ENCODE results near the gene ETS1.

ETS1 gene

DNA sequence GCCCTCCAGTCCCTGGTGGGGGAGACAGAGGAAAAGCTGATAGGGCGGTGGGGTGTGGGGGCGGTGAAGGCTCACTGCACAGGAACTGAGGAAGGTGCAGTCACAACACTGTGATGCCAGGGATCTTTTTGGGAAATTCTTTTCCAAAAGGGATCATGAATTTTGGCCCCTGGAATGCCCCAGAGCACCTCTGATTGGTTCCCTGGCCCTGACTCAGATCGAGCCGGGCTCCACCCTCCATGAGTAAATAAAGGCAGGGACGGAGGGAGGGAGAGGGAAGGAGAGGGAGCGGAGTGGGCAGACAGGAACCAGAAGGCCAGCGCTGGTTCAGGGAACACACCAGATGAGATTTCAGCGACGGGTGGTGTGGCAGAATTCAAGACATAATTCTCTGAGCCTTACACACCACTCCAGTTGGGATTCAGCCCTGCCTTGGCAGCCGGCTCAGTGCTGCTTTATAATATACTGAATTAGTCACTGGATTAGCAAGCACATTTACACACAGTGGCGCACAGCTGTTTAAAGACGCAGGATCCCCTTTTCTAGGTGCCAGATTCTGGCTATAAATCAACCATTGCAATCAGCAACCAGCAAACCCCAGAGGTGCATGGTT lies 80.3 kb downstream of the ETS1 start:
- Histone ChIP-seq H4K20me1 (ENCODE audit: insufficient read depth, low read length) (peaks cover 100% of the 10 kb centered on the region), H3K9ac (ENCODE audit: low read length) (no peak overlapping the region), H3K9me3 (ENCODE audit: insufficient read depth, low read length) (no peaks in the 10 kb centered on the region), H3K36me3 (replicated peaks; ENCODE audit: low read depth, low read length) (peaks cover 31% of the 10 kb centered on the region), H3K79me2 (ENCODE audit: low read length) (peaks cover 95% of the 10 kb centered on the region), H3K4me1 (ENCODE audit: low read length) (no peaks in the 10 kb centered on the region), H3K4me3 (ENCODE audit: low read length) (no peak overlapping the region), H2AFZ (ENCODE audit: low read depth, low read length) (no peak overlapping the region), H3K4me2 (ENCODE audit: low read length) (no peak overlapping the region), H3K27me3 (ENCODE audit: low read depth, low read length) (no peaks in the 10 kb centered on the region), H3K27ac (ENCODE audit: low read length) (no peak overlapping the region)
- TF ChIP-seq, protein P1, sequence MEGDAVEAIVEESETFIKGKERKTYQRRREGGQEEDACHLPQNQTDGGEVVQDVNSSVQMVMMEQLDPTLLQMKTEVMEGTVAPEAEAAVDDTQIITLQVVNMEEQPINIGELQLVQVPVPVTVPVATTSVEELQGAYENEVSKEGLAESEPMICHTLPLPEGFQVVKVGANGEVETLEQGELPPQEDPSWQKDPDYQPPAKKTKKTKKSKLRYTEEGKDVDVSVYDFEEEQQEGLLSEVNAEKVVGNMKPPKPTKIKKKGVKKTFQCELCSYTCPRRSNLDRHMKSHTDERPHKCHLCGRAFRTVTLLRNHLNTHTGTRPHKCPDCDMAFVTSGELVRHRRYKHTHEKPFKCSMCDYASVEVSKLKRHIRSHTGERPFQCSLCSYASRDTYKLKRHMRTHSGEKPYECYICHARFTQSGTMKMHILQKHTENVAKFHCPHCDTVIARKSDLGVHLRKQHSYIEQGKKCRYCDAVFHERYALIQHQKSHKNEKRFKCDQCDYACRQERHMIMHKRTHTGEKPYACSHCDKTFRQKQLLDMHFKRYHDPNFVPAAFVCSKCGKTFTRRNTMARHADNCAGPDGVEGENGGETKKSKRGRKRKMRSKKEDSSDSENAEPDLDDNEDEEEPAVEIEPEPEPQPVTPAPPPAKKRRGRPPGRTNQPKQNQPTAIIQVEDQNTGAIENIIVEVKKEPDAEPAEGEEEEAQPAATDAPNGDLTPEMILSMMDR (IDR thresholded peaks at IDR 0.05; ENCODE audit: low read depth, low read length) = no peak
- no peak for TF ChIP-seq EZH2phosphoT487 (IDR thresholded peaks at IDR 0.05; ENCODE audit: low read depth)

DNA sequence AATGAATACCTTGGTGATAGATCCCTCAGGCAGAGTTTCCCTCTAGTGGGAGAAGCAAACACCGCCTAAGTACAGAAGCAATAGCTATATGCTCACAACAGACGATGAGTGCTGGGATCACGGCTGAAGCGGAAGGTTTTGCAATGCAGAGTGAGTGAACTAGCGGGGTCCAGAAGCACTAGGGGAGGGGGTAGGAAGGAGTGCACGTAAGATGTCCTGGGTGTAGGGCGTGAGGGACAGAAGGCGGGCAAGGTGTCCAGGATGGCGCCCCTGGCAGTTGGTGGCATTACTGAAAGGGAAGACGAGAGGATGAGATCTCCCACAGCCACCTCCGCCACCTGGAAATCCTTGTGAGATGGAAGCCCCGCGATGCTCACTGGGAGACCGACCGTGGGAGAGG lies 81.0 kb downstream of the ETS1 start:
- Histone ChIP-seq H3K4me2 (ENCODE audit: low read length) (no peak overlapping the region), H2AFZ (ENCODE audit: low read depth, low read length) (no peak overlapping the region), H4K20me1 (ENCODE audit: insufficient read depth, low read length) (peaks cover 100% of the 10 kb centered on the region), H3K9ac (ENCODE audit: low read length) (no peak overlapping the region), H3K27me3 (ENCODE audit: low read depth, low read length) (no peaks in the 10 kb centered on the region), H3K9me3 (ENCODE audit: insufficient read depth, low read length) (no peaks in the 10 kb centered on the region), H3K36me3 (replicated peaks; ENCODE audit: low read depth, low read length) (peaks cover 33% of the 10 kb centered on the region), H3K79me2 (ENCODE audit: low read length) (peaks cover 95% of the 10 kb centered on the region), H3K4me1 (ENCODE audit: low read length) (peaks cover 2% of the 10 kb centered on the region; the same call in 1 of the 2 replicates), H3K4me3 (ENCODE audit: low read length) (no peak overlapping the region), H3K27ac (ENCODE audit: low read length) (no peak overlapping the region)
- TF ChIP-seq, protein P1 (IDR thresholded peaks at IDR 0.05; ENCODE audit: low read depth, low read length) = no peak
- no peak for TF ChIP-seq EZH2phosphoT487 (IDR thresholded peaks at IDR 0.05; ENCODE audit: low read depth)

- H3K4me2 ChIP-seq (ENCODE audit: low read length) = no peak overlapping the region
Measured at GRCh38 chr11:128505449-128506065, 81.8 kb downstream of the ETS1 start.

DNA sequence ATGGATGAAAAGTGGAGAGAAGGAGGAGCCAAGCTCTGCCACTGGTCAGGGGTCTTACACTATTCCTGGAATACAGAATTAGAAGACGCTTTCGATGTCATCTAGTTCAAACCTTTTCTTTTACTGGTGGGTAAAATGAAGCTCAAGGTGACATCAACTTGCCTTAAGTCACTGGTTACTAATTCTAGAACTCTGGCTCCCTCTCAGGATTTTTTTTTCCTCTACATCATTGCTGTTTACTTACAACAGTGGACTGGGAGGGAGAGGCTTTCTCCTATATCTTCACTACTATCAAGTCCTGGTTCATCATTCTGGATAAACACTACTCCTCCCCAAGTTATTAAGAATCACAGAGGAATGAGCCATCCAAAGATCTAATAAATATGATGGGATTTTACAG lies 82.9 kb downstream of the ETS1 start:
- H3K79me2 ChIP-seq (ENCODE audit: low read length) = peaks cover 93% of the 10 kb centered on the region
- H2AFZ ChIP-seq (ENCODE audit: low read depth, low read length) = no peak overlapping the region
- no peaks in the 10 kb centered on the region for H3K27me3 ChIP-seq (ENCODE audit: low read depth, low read length)
- peaks cover 98% of the 10 kb centered on the region for H4K20me1 ChIP-seq (ENCODE audit: insufficient read depth, low read length)
- no peaks in the 10 kb centered on the region for H3K9me3 ChIP-seq (ENCODE audit: insufficient read depth, low read length)
- H3K4me1 ChIP-seq (ENCODE audit: low read length) = peaks cover 11% of the 10 kb centered on the region; the same call in 1 of the 2 replicates
- no peak overlapping the region for H3K9ac ChIP-seq (ENCODE audit: low read length)
- TF ChIP-seq EZH2phosphoT487 (IDR thresholded peaks at IDR 0.05; ENCODE audit: low read depth) = no peak
- TF ChIP-seq, protein P1 (IDR thresholded peaks at IDR 0.05; ENCODE audit: low read depth, low read length) = no peak
- H3K4me3 ChIP-seq (ENCODE audit: low read length) = no peak overlapping the region
- peaks cover 33% of the 10 kb centered on the region for H3K36me3 ChIP-seq (replicated peaks; ENCODE audit: low read depth, low read length)
- no peak overlapping the region for H3K27ac ChIP-seq (ENCODE audit: low read length)
- no peak overlapping the region for H3K4me2 ChIP-seq (ENCODE audit: low read length)

More at GRCh38 chr11:128505449-128506065, 81.8 kb downstream of the ETS1 start:
- H4K20me1 ChIP-seq (ENCODE audit: insufficient read depth, low read length) = peaks cover 100% of the 10 kb centered on the region
- TF ChIP-seq EZH2phosphoT487 (IDR thresholded peaks at IDR 0.05; ENCODE audit: low read depth) = no peak
- TF ChIP-seq, protein P1 (IDR thresholded peaks at IDR 0.05; ENCODE audit: low read depth, low read length) = no peak
- no peak overlapping the region for H2AFZ ChIP-seq (ENCODE audit: low read depth, low read length)
- no peak overlapping the region for H3K27ac ChIP-seq (ENCODE audit: low read length)
- no peak overlapping the region for H3K4me3 ChIP-seq (ENCODE audit: low read length)
- no peak overlapping the region for H3K9ac ChIP-seq (ENCODE audit: low read length)
- peaks cover 95% of the 10 kb centered on the region for H3K79me2 ChIP-seq (ENCODE audit: low read length)
- peaks cover 9% of the 10 kb centered on the region; the same call in 1 of the 2 replicates for H3K4me1 ChIP-seq (ENCODE audit: low read length)
- no peaks in the 10 kb centered on the region for H3K27me3 ChIP-seq (ENCODE audit: low read depth, low read length)
- H3K9me3 ChIP-seq (ENCODE audit: insufficient read depth, low read length) = no peaks in the 10 kb centered on the region
- H3K36me3 ChIP-seq (replicated peaks; ENCODE audit: low read depth, low read length) = peaks cover 33% of the 10 kb centered on the region
